DMS153 (cell line): ENCODE measurements around the gene ADCY1.
"Not testable (repeated sequence)": the region's sequence is repeated elsewhere in the genome, so short reads cannot be mapped to it uniquely, and the experiment has no call there.

Experiments
- DNase-seq: peaks from one replicate; lab custom pipeline; 2025; lab: John Stamatoyannopoulos, UW

Gene ADCY1

DNA sequence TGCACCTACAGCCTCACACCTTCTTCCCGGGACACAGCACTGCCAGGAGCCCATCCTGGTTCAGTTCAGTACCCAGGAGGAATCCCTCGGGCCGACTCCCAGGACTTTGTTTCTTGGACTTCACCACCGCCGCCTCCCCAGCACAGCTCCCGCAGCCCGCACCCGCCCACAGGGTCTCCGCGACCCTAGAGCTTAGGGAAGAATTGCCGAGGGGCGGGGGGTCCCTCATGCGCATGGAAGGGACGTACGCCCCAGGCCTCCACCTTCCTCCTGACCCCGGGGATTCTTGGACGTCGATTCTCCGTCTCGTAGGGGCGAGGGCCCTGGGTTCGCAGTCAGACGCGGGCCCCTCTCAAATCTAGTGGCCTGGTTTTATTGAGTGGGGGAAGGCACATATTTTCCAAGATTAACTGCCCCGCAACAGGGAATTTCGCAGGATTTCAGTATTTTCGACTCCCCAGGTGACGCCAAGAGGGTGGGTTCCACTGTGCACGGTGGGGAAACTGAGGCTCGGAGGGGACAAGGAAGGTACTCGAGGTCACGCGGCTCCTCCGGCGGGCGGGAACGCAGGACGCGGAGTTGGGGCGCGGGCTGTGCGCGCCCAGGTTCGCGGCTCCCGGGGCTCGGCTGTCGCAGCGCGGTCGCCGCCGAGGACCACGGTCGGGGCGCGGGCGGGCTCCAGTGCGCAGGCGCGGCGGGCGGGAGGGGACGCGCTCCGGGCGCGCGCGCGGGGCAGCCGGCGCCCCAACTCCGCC lies at the start of gene ADCY1:
TSS of gene ADCY1 (plus strand) at position 708 of the 755 bp plus-strand sequence. CDS start 176 bp downstream, outside the sequence.
- DNase-seq = no peak

DNA sequence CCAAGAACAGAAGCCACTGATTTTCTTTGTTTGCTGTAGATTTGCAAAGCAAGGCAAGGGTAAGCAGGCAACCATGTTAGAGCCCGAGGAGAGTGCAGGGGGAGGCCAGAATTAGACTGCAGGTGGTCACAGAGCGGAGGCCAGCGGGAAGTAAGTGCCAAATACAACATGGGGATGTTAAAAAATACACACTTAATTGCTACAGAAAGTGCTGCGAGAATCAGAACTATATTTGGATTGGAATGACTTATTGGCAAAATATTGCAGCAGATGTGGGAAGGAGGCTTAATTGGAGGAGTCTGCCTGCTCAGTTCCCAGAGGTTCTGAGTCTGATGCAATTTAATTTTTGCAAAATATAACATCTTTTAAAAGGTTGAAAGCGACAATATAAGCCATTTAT lies 49.7 kb upstream of the ADCY1 start:
- no peak for DNase-seq

DNA sequence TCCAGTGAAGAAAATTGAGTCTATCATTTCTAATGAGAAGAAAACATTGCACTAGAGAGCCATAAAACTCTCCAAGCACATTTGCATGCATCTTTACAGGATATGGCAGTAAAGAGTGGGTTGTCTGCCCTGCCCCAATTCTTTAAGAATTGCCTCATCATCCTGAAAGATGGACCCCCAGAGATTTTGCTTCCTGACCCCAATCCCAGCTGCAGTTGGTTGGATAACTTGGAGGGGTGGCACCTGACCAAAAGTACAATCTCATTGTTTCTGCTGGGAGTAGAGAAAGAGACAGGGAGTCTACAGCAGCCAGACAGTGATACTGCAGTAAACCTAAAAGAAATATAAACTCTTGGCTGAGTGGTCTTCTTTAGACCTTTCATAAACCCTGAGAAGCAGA lies 49.1 kb upstream of the ADCY1 start:
- no peak for DNase-seq

DNA sequence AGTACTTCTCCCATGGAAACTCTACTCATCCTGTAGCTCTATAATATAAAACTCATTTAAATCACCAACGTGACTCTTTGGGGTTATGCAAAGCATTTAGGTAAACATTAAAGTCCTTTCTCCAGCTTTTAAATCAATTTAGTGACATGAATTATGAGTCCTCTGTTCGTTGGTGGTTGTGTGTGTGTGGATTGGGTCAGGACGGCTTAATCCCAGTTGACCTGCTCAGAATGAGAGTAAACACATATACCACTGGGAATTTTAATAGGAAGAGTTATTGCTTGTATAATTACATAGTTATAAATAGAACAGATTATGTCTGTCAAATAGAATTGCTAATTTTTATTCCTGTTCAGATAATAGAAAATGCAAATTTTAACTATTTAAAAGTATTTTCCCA lies 30.7 kb upstream of the ADCY1 start:
- no peak for DNase-seq

DNA sequence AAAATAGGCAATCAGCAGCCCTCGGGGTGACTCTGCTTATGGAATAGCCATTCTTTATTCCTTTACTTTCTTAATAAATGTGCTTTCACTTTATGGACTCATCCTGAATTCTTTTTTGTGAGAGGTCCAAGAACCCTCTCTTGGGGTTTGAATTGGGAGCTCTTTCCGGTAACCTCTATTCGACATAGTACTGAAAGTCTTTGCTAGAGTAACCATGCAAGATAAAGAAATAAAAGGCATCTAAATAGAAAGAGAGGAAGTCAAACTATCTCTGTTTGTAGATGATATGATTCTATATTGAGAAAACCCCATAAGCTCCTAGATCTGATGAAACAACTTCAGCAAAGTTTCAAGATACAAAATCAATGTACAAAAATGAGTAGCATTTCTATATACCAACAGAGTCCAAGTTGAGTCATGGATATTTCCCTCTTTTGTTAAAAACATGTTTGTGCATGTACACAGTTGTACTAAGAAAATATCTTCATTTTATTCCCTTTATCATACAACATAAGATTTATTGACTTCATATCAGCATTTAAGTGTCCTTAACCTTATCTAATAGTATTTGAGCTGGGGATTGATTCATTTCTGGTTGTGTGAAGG lies 29.0 kb upstream of the ADCY1 start:
- DNase-seq = not testable (repeated sequence)

DNA sequence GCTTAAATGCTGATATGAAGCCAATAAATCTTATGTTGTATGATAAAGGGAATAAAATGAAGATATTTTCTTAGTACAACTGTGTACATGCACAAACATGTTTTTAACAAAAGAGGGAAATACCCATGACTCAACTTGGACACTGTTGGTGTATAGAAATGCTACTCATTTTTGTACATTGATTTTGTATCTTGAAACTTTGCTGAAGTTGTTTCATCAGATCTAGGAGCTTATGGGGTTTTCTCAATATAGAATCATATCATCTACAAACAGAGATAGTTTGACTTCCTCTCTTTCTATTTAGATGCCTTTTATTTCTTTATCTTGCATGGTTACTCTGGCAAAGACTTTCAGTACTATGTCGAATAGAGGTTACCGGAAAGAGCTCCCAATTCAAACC lies 25.3 kb upstream of the ADCY1 start:
- not testable (repeated sequence) for DNase-seq

DNA sequence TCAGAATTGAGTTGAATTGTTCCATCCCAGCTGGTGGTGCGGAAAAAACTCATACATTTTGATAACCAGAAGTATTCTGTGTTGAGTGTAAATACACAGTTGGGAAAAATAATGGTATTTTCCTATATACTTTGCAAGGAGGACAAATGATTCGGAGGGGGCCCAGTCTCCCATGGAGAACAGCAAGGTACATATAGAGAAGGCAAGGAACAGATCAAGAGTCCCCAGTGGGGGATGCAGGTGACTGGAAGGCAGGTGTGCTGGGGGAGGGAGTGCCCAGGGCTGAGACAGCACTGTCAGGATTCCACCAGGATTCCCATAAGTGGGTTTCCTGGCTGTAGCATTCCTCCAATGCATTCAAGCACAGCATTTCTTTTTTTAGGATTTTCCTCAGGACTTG lies 10.8 kb upstream of the ADCY1 start:
- DNase-seq = no peak

DNA sequence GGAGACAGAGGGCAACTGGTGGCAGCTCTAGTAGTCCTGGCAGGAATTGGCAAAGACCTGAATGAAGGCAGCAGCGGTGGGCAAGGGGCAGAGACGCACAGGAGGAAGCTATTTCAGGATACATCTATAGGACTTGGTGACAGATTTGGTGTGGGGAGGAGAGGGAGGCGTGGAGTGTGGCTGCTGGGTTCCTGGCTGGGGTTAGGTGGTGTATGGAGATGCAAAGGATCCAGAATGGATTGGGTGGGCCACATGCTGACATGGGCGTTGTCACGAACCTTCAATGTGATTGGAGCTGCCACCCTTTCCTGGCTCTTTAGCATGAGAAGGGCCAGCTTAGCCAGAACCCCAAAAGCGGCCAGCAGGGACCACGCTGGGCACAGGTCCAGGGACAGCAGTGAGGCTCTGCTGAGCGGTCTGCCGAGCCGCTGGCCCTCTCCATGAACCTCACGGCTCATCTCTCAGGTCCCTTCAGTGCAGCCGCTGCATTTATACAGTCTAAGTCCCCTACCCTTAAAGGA lies 10.2 kb upstream of the ADCY1 start:
- no peak for DNase-seq

DNA sequence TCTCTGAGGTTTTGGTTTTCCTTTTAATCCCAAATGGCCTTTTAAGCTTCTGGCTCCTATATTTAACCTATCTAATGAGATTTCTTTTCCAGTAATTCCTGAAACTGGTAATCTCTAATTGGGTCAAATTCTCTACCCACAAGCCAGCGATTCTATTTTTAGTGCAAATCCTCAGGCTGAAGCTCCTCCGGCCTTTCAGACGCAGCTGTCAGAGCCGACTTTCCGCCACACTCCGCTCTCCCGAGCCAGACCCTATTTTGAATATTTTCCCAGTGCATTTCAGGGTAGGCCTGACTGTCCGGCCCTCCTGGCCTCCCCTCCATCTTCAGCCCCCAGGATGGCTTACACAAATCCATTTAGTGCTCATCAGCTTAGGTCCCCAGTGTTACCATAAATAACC lies 9.7 kb upstream of the ADCY1 start:
- DNase-seq = no peak

DNA sequence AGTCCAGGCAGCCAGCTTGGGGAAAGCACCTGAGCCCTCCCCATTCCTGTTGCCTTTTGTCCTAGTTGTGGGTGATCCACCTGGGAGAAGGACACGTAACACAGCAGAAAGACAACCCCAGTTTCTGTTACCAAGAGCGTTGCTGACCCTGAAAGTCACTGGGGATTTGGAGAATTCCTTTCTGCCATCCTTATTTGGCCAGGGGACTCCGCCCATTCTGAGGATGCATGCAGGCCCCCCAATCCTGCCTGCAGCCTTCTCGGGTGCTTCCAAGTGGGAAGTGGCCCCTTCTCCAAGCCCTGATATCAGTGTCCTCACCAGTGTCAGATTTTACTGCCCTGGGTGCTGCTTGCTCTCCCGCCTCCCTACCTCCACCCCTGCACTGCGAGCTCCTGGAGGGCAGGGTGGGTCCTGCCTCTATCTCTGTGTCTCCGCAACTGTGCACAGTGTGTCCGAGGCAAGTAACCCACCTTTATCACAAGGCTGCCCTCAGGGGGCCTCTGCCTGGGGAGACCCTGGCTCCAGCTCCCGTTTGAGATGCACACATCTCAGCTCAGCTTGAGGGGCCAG lies 9.2 kb upstream of the ADCY1 start:
- no peak for DNase-seq

DNA sequence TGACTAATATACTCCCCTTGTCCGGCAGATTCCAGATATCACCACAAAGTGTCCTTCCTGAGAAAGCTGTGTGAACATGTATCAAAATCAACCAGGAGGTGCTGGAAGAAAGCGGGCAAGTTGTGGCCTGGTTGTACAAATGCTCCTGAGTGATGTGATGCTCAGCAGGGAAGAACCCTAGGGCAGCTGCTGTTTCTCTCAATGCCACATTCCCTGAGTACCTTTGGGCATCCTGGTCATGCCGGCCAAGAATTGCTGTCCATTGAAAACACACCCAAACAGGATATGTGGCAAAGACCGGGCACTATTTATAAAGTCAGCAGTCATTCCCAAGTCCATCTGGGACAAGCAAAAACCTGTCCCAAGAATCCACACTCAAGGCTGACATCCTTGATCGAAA lies 7.8 kb upstream of the ADCY1 start:
- no peak for DNase-seq

DNA sequence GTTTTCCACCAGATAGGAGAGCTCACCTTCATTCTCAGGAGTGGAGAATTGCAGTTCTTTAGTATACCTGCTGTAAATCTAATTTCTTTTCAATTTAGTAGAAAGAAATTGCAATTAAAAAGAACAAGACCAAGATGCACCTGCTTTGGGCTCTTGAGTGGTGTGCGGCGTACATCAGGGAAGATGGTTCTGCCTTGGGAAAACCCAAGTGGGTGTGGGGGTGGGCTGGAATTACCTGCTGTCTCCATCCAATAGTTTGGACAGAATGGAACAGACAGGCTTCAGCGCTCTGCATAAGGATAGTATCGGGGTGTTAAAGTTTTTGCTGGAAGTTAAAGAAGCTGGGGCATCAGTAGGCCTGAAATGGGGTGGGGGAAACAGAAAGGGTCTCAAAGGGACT lies 7.2 kb upstream of the ADCY1 start:
- DNase-seq = no peak

DNA sequence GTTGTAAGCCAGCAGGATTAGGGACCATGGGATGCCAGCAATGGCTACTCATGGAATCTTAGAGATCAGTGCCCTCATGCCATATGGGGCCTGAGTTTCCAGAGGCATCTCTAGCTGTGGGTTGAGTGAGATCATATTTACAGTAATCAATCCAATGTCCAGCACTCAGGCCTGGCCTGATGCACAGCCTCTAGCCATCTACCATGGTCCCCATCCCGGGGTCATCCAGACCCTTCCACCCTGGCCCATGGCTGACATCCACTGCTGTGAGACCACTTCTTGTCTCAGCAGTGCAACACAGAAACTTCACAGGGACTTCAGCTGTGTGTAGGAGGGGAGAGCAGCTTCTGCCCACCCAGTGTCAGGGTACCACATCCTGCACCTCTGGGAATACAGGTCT lies 6.5 kb upstream of the ADCY1 start:
- DNase-seq = no peak

DNA sequence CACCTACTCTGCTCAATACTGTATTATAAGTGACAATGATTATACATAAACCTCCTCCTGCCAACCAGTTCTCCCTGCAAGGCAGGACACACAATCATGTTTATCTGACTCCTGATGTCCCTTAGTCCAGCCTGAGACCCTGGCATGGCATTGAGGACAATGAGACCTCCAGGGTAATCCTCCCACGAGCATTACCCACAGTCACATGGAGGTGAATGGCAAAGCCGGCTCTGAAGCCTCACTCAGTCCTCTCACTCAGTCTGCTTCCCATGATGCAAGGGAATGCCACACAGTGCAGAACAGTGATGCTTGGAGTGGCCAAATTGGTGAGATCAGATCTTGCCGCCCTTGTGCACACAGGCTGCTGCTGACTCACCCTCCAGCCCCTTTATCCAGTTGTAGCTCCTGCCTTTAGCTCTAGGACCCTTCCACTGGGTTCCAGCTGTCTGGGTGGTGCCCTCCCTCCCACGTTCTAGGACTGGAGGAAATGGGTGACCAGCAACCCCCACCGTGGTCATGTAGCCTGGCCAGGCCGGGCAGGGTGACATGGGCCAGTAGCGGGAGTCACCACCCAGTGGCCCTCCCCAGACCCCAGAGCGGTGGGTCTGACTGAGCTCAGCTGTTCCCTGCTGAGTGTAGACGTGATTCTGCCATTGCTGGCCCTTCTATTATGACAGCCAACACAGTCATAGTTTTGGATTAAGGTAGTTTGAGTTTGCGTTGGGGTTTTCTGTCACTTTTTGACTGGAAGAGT lies 5.5 kb upstream of the ADCY1 start:
- DNase-seq = no peak

DNA sequence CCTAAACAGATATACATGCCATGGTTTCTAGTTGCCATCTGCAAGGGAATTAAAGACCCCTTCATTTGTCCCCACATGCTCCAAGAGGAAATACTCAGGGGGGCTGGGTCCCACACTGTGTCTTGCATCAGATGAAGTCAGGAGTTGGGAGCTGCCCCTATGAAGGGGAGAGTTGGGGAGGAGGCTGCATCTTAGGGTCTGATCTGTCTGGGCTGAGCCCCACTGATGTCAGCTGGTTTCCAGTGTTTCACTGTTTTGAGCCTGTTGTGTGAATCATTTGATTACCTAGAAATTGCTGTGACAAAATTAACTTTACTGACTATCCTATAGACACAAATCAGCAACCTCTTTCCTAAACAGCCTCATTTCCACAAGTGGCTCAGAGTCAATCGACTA lies 4.9 kb upstream of the ADCY1 start:
- DNase-seq = no peak

DNA sequence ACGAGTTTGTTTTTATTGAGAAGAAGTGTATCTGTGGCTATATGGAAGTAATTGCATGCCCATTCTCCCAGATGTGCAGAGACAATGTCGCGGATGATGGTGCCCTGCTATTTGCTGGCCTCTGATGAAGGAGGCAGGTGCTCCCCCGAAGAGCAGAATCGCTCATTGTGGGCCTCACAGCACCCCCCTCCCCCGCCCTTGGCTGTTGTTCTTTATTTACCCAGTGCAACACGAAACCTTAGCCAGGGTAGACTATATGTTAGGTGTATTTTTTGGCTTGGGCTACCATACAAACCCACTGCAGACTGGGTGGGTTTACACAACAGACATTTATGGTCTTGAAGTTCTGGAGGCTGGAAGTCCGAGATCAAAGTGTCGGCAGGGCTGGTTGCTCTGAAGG lies 3.4 kb upstream of the ADCY1 start:
- DNase-seq = no peak

DNA sequence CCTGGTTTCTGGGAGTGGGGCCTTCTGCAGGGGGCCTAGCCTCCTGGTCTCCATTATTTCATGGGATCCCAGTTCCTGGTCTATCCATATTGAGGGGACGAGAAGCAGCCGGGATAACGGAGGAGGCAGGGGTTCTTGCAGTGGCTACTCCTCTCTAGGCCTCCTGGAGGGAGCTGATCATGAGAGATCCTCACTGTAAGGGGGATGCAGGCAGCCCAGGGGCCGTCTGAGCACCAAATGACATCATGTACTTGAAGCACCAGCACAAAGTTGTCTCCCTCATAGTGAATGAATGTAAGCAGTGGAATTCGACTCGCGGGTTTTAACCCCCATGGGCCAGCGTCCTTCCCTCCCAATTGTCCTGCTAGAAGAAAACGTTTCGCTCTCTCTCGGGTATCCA lies 964 bp upstream of the ADCY1 start:
- no peak for DNase-seq

DNA sequence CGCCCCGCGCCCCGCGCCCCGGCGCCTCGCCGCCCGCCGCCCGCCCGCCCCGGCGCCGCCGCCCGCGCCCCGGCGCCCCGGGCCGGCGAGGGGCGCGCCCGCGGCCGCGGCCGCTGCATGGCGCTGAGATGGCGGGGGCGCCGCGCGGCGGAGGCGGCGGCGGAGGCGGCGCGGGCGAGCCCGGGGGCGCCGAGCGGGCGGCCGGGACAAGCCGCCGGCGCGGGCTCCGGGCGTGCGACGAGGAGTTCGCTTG lies 174 bp downstream of the ADCY1 start:
- no peak for DNase-seq

DNA sequence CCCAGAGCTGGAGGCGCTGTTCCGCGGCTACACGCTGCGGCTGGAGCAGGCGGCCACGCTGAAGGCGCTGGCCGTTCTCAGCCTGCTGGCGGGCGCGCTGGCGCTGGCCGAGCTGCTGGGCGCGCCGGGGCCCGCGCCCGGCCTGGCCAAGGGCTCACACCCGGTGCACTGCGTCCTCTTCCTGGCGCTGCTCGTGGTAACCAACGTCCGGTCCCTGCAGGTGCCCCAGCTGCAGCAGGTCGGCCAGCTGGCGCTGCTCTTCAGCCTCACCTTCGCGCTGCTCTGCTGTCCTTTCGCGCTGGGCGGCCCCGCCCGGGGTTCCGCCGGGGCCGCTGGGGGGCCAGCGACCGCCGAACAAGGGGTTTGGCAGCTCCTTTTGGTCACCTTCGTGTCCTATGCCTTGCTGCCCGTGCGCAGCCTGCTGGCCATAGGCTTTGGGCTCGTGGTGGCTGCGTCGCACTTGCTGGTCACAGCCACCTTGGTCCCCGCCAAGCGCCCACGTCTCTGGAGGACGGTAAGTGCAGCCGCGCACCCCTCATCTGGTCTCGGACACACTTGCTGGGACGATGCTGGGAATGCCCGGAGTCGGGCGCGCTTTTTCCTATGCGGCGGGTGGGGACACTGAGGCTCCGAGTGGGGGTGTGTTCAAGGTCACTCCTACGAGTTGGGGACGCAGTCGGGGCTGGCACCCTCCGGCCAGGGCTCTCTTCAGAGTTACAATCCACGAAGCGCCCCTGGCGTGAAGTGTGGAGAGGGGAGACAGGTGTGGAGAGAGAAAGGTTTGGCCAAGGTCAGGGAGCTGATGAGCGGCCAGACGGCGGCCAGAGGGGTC lies 717 bp downstream of the ADCY1 start:
- no peak for DNase-seq

DNA sequence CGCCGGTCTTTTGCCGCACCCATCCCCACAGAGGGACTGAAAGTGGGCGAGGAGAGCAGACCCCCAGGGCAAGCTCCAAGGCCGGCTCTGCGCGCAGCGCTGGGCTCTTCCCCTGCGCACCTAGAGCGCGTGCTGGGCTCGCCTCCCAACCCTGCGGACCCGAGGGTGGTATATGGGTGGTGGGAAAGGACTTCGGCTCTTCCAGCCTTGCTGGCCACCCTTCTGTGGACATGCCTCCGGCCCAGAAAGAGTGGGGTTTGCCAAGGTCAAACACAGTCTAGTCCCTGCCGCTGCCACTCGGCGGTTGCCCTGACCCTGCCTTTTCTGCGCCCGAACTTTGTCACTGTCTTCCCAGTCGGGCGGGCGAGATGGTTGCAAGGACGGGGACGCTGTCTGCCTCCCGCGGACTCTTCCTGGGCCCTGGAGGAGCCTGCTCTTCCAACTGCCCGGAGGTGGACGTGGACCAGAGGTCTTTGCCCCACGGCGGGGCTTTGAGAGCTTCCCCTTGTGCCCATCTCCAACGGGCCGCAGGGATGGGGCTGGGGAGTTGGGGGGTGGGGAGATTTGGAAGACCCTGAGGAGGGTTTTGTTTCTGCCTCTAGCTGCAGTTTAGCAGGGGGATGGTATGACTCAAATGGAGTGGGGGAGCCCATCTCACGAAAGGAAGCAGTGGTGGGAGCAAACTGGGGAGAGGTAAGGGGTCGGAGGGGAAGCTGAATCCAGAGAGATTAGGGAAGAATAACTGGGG lies 1.5 kb downstream of the ADCY1 start:
- no peak for DNase-seq

DNA sequence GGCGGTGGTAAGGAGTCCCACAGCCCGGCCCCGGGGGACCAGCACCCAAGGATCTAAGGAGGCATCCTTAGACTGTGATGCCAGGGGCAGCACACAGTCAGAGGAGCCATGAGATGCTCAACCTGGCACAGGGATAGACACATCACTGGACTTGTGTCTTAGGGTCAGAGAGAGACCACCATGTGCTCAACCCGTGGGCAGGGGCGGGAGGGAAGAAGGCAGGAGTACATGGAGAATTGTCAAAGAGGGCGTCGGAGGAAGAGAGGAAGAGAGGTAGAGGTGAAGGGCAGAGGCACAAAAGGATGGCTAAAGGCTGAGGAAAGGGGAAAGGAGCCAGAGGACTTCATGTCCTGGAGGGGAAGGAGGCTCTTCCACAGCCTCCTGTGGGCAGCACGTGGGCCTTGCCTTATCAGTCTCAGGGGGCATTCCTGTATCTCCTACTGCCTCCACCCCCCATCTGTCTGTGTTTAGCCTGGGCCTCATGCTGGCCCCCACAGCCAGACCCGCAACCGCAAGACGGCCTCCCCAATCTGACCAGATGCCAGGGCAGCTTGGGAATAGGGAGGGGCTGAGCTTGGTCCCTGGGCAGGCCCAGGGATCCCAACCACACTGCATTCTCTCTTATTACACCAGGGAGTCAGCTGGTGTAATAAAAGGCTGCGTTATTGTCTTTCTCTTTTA lies 2.2 kb downstream of the ADCY1 start:
- no peak for DNase-seq
